ENCODE measurements around the gene PTPA.

The PTPA gene

GRCh38 chr9:129084087-129084486, 27.1 kb upstream of the PTPA start:
- no peak for DNase-seq (ENCODE audit: low spot score)

- no peak for DNase-seq (ENCODE audit: low spot score)
These were observed 22.0 kb upstream of the PTPA start for GRCh38 chr9:129089246-129089645.

DNA sequence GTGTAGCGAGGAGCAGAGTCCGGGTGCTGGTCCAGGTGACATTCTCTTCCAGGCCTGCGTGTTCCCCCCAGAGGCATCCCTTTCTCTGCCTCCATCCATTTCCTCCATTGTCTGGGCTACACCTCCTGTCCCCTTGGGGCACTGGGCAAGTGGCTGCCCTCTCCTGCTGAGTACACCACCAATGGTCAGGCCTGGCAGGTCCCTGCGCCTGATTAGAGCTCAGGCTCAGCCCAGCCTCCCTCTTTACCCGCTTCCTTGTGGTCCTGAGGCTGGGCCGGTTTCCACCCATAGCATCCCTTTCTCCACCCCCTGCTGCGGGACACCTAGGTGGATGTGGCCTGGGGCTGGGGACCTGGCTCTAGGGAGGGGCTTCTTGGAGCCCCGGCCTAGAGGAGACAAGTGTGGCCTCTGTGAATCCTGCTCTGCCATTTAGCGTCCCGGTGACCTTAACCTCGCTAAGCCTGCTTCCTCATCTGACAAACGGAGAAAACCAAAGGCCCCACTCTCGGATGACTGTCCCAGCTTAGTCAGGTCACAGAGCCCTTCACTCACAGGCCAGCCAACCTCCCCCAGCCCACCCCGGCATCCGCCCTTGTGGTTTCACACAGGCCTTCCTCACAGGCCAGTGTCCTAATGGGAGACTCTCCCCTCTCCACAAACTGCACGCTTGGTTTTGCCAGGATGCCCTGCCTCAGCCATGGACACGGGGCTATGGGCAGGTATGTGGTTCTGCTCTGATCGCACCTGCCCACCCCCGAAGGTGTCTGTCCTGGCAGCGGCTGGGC, 17.4 kb upstream of the PTPA start:
- DNase-seq (ENCODE audit: low spot score), result peak; percentile 21

DNA sequence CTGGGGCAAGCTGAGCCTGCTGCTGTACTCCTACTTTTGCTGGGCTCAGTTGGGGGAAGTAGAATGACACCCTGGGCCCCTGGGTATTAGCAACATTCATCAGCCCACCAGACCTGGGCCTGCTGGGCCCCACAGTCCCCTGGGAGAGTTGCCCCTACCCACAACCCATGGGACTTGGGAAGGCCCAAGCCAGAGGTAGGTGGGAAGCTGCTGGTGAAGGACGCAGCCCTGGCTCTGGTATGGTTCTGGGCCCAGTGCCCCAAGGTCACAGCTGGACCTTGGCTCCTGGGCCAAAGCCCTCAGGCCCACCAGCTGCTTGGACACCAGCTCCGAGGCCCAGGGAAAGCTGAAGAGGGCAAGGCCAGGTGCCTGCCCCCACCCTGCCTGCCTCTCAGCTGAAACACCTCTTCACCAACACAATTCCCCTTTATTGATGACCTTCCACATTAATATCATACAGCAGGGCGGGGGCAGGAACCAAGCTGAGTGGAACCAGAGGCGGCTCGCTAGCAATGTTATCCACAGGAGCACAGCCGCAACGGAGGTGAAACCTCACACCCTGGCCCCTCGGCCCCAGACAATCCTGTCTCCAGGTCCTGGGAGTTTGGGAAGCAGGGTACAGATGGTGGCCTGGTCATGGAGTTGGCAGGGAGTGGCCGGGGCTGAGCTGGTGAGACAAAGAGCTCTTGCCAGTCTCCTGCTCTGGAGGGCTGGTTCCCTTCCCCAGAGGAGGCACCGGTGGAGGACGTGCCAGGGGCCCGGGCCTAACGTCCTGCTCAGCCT, 16.6 kb upstream of the PTPA start:
- no peak for DNase-seq (ENCODE audit: low spot score)

DNA sequence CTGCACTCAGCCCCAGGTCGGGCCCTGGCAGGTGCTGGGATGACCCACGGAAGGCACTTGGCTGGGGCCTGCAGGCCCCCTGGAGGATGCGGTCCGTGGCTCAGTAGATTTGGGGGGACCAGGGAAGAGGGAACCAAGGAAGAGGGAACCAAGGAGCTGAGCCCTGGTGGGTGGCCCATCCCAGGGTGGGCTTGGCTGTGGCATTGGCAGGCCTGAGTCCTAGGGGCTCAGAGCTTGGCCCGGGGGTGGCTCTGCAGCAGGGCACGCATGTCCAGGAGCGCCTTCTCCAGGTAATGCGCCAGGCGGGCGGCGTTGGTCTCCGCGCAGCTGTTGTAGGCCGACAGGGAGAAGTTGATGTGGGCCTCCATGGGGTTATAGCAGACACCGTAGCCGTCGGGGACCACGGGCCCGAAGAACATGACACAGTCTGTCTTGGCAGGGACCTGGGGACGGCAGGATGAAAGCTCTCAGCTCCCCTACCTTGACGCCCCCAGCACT, 16.0 kb upstream of the PTPA start:
- peak; percentile 20 for DNase-seq (ENCODE audit: low spot score)

GRCh38 chr9:129095908-129096307, 15.3 kb upstream of the PTPA start:
- peak; percentile 15 for DNase-seq (ENCODE audit: low spot score)

GRCh38 chr9:129097671-129098306, 13.4 kb upstream of the PTPA start:
- DNase-seq (ENCODE audit: low spot score), result no peak

DNA sequence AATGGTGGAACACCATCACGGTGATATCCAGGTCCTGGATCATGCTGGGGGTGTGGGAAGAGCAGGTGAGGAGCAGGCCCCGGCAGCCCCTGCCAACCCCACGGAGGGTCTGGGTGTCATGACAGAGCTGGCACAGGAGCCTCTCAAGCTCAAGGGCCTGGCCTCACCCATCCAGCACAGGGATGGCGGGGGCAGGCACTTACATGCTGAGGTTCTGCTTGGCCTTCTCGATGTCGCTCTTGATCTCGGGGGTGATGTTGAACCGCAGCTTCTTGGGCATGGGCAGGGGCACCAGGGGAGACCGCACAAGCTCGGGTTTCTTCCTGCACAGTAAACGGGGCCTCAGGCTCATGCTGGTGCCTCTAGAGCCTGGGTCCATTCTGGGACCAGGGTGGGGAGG, 12.9 kb upstream of the PTPA start:
- peak; percentile 16 for DNase-seq (ENCODE audit: low spot score)

- DNase-seq (ENCODE audit: low spot score), result no peak
These were observed 10.6 kb upstream of the PTPA start for GRCh38 chr9:129100383-129101169.

- DNase-seq (ENCODE audit: low spot score), result no peak
These were observed 9.9 kb upstream of the PTPA start for GRCh38 chr9:129101279-129101678.

- peak; percentile 27 for DNase-seq (ENCODE audit: low spot score)
These were observed 9.1 kb upstream of the PTPA start for GRCh38 chr9:129102095-129102525.

DNA sequence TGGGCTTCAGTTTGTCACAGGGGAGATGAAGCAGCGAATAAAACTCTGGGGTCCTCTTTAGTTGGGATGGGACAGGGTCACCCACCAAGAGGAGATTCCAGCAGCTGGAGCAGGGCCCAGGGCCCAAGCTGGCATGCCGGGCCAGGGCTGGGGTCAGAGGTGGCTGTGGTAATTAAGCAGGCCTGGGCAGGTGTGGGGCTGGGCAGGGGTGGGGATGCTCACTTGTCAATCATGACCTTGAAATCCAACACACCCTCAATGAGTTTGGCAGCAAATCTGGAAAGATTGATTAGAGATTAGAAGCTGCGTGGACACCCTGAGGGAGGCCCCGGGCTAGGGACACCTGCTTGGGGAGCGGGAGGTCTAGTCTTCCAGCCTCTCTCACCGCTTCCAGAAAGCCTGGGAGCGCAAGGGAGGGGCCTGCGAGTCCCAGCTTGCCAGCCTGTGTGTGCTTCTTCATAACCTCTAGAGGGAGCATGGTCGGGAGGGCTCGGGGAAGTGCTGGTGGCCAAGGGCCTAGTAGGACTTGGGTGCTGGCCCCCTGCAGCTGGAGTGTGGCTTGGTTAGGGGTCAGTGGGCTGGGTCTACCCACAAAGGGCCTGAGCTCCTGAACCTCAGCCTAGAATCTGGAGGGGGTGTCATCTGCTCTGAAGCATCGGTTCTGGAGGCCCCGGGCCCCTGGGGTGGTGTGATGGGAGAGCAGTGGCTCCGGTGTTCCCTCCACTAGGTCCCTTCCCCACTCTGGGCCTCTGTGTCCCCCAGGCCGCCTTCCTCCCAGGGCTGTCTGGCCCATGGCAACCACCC, 8.2 kb upstream of the PTPA start:
- peak; percentile 78 for DNase-seq (ENCODE audit: low spot score)

DNA sequence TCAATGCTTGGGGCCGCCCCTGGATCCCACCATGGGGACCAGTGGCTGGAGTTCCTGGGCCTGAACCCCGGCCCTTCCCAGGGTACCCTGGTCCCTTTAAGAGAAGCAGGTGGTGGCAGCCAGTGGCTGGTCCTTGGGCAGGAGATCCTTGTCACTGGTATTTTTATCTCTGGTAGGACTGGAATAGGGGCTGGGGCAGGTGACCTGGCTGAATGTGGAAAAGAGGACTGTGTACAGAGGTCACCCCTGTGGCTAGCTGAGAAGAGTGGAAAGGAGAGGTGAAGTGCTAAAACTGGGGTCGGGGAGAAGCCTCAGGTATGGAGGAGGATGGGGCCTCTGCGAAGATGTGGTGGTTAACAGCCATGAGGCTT, 7.6 kb upstream of the PTPA start:
- DNase-seq (ENCODE audit: low spot score), result no peak

DNA sequence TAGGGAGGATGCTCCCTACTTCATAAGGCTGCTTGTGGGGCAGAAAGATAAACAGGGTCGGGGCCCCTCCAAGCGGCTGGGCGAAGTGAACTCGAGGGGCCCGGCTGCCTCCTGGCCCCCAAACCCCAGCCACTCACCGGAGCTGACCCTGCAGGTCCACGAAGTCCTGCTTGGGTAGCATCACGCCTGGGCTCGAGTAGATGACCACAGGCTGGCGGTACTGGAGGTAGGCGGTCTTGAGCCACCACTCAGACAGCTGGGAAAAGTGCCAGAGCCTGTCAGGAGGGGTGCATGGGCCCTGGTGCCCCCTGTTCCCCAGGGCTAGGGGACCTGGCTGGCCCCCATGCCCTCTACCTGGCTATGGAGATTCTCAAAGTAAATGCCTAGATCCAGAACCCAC, 7.2 kb upstream of the PTPA start:
- peak; percentile 19 for DNase-seq (ENCODE audit: low spot score)

- DNase-seq (ENCODE audit: low spot score), result no peak
These were observed 5.1 kb upstream of the PTPA start for GRCh38 chr9:129105857-129106694.

DNA sequence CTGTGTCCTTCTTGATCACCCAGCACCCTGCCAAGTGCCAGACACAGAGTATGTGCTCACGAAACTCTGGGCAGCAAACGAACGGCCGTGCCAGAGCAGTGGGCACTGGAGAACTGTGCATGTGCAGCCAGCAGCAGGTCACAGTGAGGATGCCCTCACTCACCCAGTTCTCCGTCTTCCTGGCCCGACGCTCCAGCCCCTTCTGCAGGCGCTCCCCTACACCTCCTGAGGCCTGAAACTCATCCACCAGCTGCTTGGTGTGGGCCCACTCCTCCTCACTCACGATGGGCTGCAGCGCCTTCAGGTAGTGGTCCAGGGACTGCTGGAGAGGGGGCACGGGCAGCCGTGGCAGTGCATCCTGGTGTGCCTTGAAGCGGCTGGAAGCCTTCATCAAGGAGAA, 3.6 kb upstream of the PTPA start:
- no peak for DNase-seq (ENCODE audit: low spot score)

- DNase-seq (ENCODE audit: low spot score), result peak; percentile 20
These were observed 3.0 kb upstream of the PTPA start for GRCh38 chr9:129108083-129108804.

DNA sequence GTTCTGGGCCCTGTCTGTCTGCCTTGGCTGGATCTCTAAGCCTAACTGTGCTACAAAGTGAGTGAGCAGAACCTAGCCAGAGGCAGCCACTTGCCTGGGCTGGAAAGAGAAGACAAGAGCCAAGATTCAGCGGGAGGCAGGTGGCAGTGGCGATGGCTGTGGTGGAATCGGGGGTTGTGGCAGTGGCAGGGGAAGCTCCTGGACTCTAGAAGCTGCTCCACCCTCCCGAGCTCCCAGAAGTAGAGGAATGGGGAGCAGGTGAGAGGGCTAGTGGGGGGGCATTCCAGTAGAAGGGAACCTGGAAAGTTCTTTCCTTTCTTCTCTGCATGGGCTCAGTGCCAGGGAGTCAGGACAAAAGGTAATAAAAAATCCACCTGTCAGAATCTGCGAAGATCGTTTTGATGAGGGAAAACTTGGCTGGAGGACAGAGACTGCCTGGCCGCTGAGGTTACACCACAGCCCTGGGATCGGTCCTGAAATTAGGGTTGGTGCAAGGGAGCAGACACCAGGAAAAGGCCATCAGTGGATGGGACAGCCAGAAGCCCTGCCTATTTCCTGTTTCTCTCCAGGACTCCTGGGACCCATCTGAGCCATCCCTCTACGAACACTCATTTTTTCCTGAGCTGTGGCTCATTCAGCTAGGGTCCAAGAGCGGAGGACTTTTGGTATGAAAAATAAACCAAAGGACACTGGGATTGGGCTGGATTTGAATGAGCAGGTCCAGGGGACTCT, 2.2 kb upstream of the PTPA start:
- DNase-seq (ENCODE audit: low spot score), result no peak

DNA sequence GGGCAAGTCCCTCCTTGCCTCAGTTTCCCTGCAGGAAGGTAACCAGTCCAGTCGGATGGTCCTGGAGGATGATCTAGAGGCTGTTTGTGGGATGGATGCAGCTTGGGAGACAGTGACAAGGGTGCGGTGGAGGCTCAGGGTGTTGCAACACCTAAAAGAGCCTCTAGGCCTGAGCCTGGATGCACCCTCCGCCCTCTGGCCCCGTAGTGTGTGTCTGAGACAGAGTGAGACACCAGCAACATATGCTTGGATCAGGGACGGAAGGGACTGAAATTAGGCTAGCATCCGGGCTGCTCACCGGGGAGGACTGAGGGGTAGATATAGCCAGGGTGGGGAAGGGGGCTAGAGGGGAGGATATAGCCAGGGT, 1.7 kb upstream of the PTPA start:
- peak; percentile 53 for DNase-seq (ENCODE audit: low spot score)

Data from D341Med (cell line).